A204.1 (cell line): ENCODE data around the gene SH2B2.
"Not testable (repeated sequence)": the region's sequence is repeated elsewhere in the genome, so short reads cannot be mapped to it uniquely, and the experiment has no call there.

Experiments used
- FAIRE-seq: peaks from 2 replicates; lab custom pipeline; 2012; peaks lifted over from hg19 to GRCh38; lab: Jason Lieb, UNC

SH2B2 gene

GRCh38 chr7:102337002-102337401, 50.3 kb downstream of the SH2B2 start:
- not testable (repeated sequence) for FAIRE-seq

- FAIRE-seq: not testable (repeated sequence)
These were observed 50.8 kb downstream of the SH2B2 start for GRCh38 chr7:102337420-102337819.

GRCh38 chr7:102340599-102341368, 54.1 kb downstream of the SH2B2 start:
- not testable (repeated sequence) for FAIRE-seq

- FAIRE-seq: not testable (repeated sequence)
These were observed 60.3 kb downstream of the SH2B2 start for GRCh38 chr7:102346983-102347382.

- not testable (repeated sequence) for FAIRE-seq
These were observed 69.7 kb downstream of the SH2B2 start, which contains the start of gene SPDYE6 for GRCh38 chr7:102356344-102356743. Gene SPDYE6 (minus strand): TSS chr7:102356444. CDS start chr7:102356023, 421 bp downstream.

GRCh38 chr7:102363549-102364393, 77.1 kb downstream of the SH2B2 start:
- FAIRE-seq: peak; percentile 35

DNA sequence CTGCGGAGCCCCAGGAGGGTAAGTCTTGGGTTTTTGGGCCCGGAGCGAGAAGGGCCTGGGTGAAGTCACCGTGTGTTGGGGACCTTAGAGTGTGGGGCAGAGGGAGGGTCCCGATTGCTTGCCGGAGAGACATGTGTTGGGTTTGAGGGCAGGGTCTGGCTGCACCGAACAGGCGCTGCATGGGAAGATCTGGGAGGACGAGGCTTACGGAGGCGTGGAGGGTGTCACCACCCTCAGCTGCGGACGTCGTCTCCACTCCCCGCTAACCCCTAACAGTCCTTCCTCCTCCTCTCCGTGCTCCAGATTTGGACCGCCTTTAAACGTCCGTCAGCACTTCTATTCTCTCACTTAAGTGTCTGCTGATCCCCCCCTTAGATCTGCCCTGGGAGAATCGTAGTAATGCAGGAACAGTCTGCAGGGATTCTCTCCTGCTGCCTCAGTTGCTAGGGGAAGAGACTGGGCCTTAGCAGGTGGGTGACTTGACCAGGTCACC, 77.8 kb downstream of the SH2B2 start:
- not testable (repeated sequence) for FAIRE-seq

DNA sequence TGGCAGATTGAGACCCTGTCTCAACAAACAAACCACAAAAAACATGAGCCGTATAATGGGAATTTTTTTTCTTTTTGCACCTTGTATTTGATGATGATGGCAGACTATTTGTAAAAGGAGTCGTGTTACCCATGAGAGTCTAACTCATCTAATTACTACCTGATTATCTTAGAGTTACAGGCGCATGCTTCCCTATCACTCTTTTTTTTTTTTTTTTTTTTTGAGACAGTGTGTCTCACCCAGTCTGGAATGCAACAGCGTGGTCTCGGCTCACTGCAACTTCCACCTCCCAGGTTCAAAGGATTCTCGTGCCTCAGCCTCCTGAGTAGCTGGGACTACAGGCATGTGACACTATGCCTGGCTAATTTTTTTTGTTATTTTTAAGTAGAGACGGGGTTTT, 78.7 kb downstream of the SH2B2 start:
- not testable (repeated sequence) for FAIRE-seq

GRCh38 chr7:102370038-102370437, 83.4 kb downstream of the SH2B2 start:
- FAIRE-seq: not testable (repeated sequence)
